ENCODE results near the gene PRCC.

- TF ChIP-seq FOXA1 (IDR thresholded peaks at IDR 0.05) (no peak), ARNT (IDR thresholded peaks at IDR 0.05) (no peak), ZNF384 (IDR thresholded peaks at IDR 0.05) (no peak), BHLHE40 (IDR thresholded peaks at IDR 0.05; ENCODE audit: borderline replicate concordance) (no peak), FOXM1 (IDR thresholded peaks at IDR 0.05; ENCODE audit: borderline replicate concordance) (no peak), CTBP1 (IDR thresholded peaks at IDR 0.05; ENCODE audit: borderline replicate concordance) (no peak), NFRKB (IDR thresholded peaks at IDR 0.05) (no peak)
These were observed 35.1 kb downstream of the PRCC start for GRCh38 chr1:156802421-156802935.
